PC-9 (cell line): ENCODE results near the gene HCRT.

Experiments used
- CTCF ChIP-seq: fragments of 200-600 bp; sonication (generic); conservative IDR thresholded peaks from 2 replicates; pipeline ENCODE4 v1.6.1; 2017; ENCODE audit warnings: mixed run types, antibody characterized with exemption, mild to moderate bottlenecking, moderate library complexity
- EZH2 ChIP-seq: fragments of 200-600 bp; sonication (generic); IDR thresholded peaks from 2 replicates; pipeline ENCODE4 v1.8.0; 2017; ENCODE audit warnings: antibody characterized with exemption, low read depth

GRCh38 chr17:42201458-42201772, 16.2 kb upstream of the HCRT start:
- TF ChIP-seq CTCF: no peak
- no peak for TF ChIP-seq EZH2
